Right lobe of liver (tissue), 6 donors: ENCODE results near the gene POLR2I. TPM values are rescaled to one million over a fixed set of nuclear protein-coding genes. Genes with fewer than 3 reads are reported as not detected.

ENCODE experiments used
- ATAC-seq, 4 donors: fragments of 200-7000 bp; cut with Tn5 transposase; one replicate each; pipeline ENCODE4 v1.9.1; 2020; ENCODE audit warnings: mild to moderate bottlenecking in 4 of 4, moderate library complexity in 4 of 4
- DNase-seq, 3 donors: peaks; one replicate each; pipeline ENCODE4 v3.0.0-alpha.2; 2020
- H3K27ac ChIP-seq, 3 donors: fragments of 200-600 bp; one replicate each; pipeline ENCODE4 v1.8.0; 2022
- H3K27me3 ChIP-seq, 2 donors: fragments of 200-600 bp; one replicate each; pipeline ENCODE4 v1.8.0; 2022
- H3K36me3 ChIP-seq, 4 donors: fragments of 200-600 bp; sonication (generic) in 1 of 4; one replicate each; pipeline versions ENCODE4 v1.5.1 to v1.8.0; 2017 to 2022; ENCODE audit warnings: control low read depth in 1 of 4
- H3K4me1 ChIP-seq, 4 donors: fragments of 200-600 bp; sonication (generic) in 1 of 4; one replicate each; pipeline versions ENCODE4 v1.5.1 to v1.8.0; 2017 to 2022; ENCODE audit warnings: control low read depth in 1 of 4
- H3K4me3 ChIP-seq, 3 donors: fragments of 200-600 bp; one replicate each; pipeline ENCODE4 v1.8.0; 2022
- H3K9me3 ChIP-seq, 4 donors: fragments of 200-600 bp; sonication (generic) in 1 of 4; one replicate each; pipeline versions ENCODE4 v1.5.1 to v1.8.0; 2017 to 2022; ENCODE audit warnings: control low read depth in 1 of 4
- CTCF ChIP-seq, 4 donors: fragments of 200-600 bp in 3 of 4; fragments of 450-650 bp in 1 of 4; IDR thresholded peaks; one replicate each; pipeline versions ENCODE4 v1.5.1 to v1.8.0; 2016 to 2022; ENCODE audit warnings: antibody characterized with exemption in 4 of 4, mild to moderate bottlenecking in 2 of 4
- POLR2A ChIP-seq: fragments of 450-650 bp; IDR thresholded peaks from one replicate; pipeline ENCODE4 v1.6.1; 2017; ENCODE audit warnings: antibody characterized with exemption, mild to moderate bottlenecking
- WGBS: methylation state at CpG from one replicate; pipeline ENCODE4 v1.1.6; 2018; ENCODE audit warnings: low coverage, low lambda C conversion rate; ENCODE audit not compliant: insufficient coverage; ENCODE audit errors: missing lambda C conversion rate; 5-methylcytosine and 5-hydroxymethylcytosine counted together
- intact Hi-C, 2 donors: fragments of 100-400 bp; cut with DNase I; formaldehyde crosslinking; loops; one replicate each; pipeline versions ENCODE4 v1.11.2 to v1.14.1; 2022
- total RNA-seq, 6 experiments: library from RNA; depleted of rRNA in 2 of 6; stranded (reverse); fragments of >200 nt in 2 of 6; fragmentation: NEBNext Ultra II Directional in 3 of 6; extraction: Animal tissue kit (Norgen Biotek cat#: 25700) in 3 of 6; gene quantifications; one replicate each; pipeline versions ENCODE4 v1.1.0 to v1.2.4, GENCODE V29; 2016 to 2023
- donor health status: DM: no; HTN: yes; CAD: no.
- donor health status: DM: no; HTN: no; CAD: no.
- donor health status: DM: no; HTN: no; CAD: no.
- donor health status: DM: no; HTN: yes; CAD: no.
- donor health status: DM: no; HTN: yes; CAD: no.

The POLR2I gene
- total RNA-seq, 6 experiments from 2014 or later: 27.3 to 34.4 (median 29.9) TPM

- 67% methylated on average over 1 of the region's 5 CpGs for WGBS
- H3K4me3 ChIP-seq: no peak overlapping the region
- H3K27me3 ChIP-seq: no peaks in the 10 kb centered on the region
- H3K4me1 ChIP-seq: no peaks in the 10 kb centered on the region
- no peaks in the 10 kb centered on the region for H3K36me3 ChIP-seq
- H3K27ac ChIP-seq: no peak overlapping the region
- H3K9me3 ChIP-seq: no peaks in the 10 kb centered on the region
- DNase-seq (no peak), ATAC-seq (no peak)
- intact Hi-C loops: no loop called here
- TF ChIP-seq POLR2A: no peak
- TF ChIP-seq CTCF (IDR thresholded peaks at IDR 0.05): no peak
These were observed 21.5 kb downstream of the POLR2I start for GRCh38 chr19:36093146-36093662.

- H3K36me3 ChIP-seq: no peaks in the 10 kb centered on the region
- intact Hi-C loops: no loop called here
- no peak overlapping the region for H3K27ac ChIP-seq
- no peaks in the 10 kb centered on the region for H3K9me3 ChIP-seq
- no peaks in the 10 kb centered on the region for H3K4me1 ChIP-seq
- H3K4me3 ChIP-seq: no peak overlapping the region
- no peak for TF ChIP-seq CTCF (IDR thresholded peaks at IDR 0.05)
- H3K27me3 ChIP-seq: no peaks in the 10 kb centered on the region
- no peak for ATAC-seq
- peak in 1 of 3 donors; percentile 45 for DNase-seq
- 100% methylated on average over 1 of the region's 7 CpGs for WGBS
These were observed 22.1 kb downstream of the POLR2I start for GRCh38 chr19:36092566-36092965.

GRCh38 chr19:36090910-36091695 lies 23.6 kb downstream of the POLR2I start:
- no peak for TF ChIP-seq POLR2A
- TF ChIP-seq CTCF (IDR thresholded peaks at IDR 0.05): no peak
- ATAC-seq: no peak
- WGBS: 45% methylated on average over 4 of the region's 13 CpGs
- H3K4me3 ChIP-seq: no peak overlapping the region
- H3K4me1 ChIP-seq: no peaks in the 10 kb centered on the region
- peak in 1 of 3 donors; percentile 20 for DNase-seq
- no peaks in the 10 kb centered on the region for H3K36me3 ChIP-seq
- H3K9me3 ChIP-seq: no peaks in the 10 kb centered on the region
- no peak overlapping the region for H3K27ac ChIP-seq
- intact Hi-C loops: no loop called here
- H3K27me3 ChIP-seq: no peaks in the 10 kb centered on the region

- intact Hi-C loops: no loop called here
- H3K27ac ChIP-seq: no peak overlapping the region
- TF ChIP-seq POLR2A (no peak), CTCF (IDR thresholded peaks at IDR 0.05) (no peak)
- DNase-seq: no peak
- ATAC-seq: peak in 1 of 4 donors; percentile 9
- H3K4me1 ChIP-seq: no peaks in the 10 kb centered on the region
- no peaks in the 10 kb centered on the region for H3K36me3 ChIP-seq
- H3K9me3 ChIP-seq: no peaks in the 10 kb centered on the region
- no peak overlapping the region for H3K4me3 ChIP-seq
- WGBS: 93% methylated on average over 3 of the region's 5 CpGs
- H3K27me3 ChIP-seq: no peaks in the 10 kb centered on the region
These were observed 24.8 kb downstream of the POLR2I start for GRCh38 chr19:36089847-36090246.
